GM13977 (cell line): ENCODE data around the gene HJURP.

Experiments used
- DNase-seq: peaks from one replicate; pipeline ENCODE4 v3.0.0; 2012; ENCODE audit warnings: low spot score
- in situ Hi-C: fragments of 300-500 bp; cut with MboI; formaldehyde crosslinking; loops from one replicate; pipeline ENCODE4 v1.12.0; 2022; ENCODE audit warnings: low sequenced_read_pairs, low pct_unique_long_range_greater_than_20kb, mixed read lengths, inconsistent platforms; ENCODE audit not compliant: unreplicated experiment
- TF ChIP-seq, protein P1 (sequence below): IDR thresholded peaks from 2 replicates; pipeline ENCODE4 v1.5.1; 2012; ENCODE audit warnings: mild to moderate bottlenecking, control low read depth; ENCODE audit not compliant: insufficient read depth; ENCODE audit errors: extremely low read depth, missing control alignments

HJURP gene

DNA sequence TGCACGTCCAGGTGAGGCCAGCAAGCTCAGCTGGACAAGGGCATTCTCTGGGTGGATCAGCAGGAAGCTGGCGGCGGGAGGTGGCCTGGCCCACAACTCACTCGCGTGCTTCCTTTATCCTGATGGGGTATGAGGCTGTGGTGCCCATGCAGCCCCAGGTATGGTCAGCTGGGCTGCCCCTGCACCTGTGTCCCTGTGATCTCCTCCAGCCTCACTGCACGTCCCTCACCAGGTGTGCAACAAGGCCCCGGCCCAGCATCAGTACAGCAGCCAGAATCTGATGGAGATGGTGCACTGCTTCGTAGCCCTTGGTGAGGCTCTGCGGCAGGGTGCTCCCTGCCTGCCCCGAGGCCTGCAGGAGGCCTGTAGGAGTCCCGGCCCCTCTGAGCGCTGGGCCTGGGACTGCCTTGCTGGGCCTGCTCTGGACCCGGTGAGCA, 58.6 kb downstream of the HJURP start:
- in situ Hi-C loops, result no loop called here
- TF ChIP-seq, protein P1, sequence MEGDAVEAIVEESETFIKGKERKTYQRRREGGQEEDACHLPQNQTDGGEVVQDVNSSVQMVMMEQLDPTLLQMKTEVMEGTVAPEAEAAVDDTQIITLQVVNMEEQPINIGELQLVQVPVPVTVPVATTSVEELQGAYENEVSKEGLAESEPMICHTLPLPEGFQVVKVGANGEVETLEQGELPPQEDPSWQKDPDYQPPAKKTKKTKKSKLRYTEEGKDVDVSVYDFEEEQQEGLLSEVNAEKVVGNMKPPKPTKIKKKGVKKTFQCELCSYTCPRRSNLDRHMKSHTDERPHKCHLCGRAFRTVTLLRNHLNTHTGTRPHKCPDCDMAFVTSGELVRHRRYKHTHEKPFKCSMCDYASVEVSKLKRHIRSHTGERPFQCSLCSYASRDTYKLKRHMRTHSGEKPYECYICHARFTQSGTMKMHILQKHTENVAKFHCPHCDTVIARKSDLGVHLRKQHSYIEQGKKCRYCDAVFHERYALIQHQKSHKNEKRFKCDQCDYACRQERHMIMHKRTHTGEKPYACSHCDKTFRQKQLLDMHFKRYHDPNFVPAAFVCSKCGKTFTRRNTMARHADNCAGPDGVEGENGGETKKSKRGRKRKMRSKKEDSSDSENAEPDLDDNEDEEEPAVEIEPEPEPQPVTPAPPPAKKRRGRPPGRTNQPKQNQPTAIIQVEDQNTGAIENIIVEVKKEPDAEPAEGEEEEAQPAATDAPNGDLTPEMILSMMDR, result no peak
- no peak for DNase-seq

DNA sequence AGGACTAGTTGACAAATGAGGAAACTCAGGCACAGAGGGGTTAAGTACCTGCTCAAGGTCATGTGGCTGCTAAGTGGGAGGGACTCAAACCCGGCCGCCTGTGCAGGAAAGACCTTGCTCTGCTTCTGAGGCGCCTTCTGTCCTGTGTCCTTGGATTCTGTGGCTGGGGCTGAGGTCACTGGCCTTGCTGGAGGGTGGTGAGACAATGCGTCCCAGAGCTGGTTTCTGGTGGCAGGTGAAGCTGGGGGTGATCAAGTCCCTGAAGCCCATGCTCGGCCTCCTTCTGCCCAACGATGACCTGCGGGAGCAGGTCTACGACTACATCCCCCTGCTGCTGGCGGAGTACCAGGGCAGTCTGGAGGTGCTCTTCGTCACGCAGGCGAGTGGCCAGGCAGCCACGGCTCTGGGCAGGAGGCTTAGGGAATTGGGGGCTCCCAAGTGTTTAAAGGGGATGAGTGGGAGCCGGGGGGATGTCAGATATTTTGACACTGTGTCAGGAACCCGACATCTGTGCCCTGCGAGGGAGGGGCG, 60.1 kb downstream of the HJURP start:
- no peak for DNase-seq
- TF ChIP-seq, protein P1, result no peak
- in situ Hi-C loops, result no loop called here

DNA sequence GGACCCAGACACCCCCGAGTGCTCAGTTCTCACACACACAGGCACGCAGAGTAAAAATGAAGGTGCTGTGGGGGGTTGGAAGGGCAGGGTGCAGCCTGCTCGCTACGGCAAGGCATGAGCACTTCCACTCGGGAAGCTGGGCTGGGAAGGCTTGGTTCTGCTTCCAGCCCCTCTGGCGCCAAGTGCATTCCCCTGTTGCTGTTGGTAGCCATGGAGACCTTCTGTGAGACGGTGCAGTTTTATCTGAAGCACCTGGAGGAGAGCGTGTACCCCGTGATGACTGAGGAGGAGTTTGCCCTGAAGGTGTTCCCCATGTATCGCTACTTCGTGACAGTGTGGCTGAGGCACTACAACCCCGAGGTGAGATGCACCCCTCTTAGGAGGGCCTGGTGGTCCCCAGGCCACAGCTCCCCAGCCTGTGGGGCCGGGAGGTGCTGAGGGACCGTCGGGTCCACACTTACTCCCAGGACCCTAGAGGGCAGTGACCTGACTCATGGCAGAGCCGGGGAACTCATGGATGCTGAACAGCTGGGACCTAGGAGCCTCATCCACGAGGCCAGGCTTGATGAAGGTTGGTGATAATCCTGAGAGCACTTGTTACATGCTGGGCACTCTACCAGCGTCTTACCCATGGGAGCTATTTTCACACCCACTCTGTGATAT, 60.7 kb downstream of the HJURP start:
- TF ChIP-seq, protein P1, result no peak
- in situ Hi-C loops, result no loop called here
- DNase-seq, result no peak

DNA sequence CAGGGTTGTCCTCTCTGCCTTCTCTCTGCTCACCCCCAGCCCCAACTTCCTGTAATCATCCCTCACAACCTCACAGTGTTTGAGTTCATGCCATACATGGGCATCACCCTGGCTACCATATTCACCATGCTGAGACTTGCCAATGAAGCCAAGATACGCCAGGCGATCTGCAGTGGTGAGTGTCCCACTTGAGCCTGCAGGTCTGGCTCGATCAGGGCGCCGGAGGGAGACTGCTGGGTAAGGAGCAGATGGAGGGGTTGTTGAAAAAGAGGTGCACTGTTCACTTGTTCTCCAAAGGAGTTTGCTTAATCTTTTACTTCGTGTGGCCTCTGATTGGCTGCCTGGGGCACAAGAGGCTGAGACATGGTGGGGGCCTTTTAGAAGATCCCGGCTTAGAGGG, 61.6 kb downstream of the HJURP start:
- DNase-seq, result no peak
- TF ChIP-seq, protein P1, result no peak
- in situ Hi-C loops, result no loop called here

DNA sequence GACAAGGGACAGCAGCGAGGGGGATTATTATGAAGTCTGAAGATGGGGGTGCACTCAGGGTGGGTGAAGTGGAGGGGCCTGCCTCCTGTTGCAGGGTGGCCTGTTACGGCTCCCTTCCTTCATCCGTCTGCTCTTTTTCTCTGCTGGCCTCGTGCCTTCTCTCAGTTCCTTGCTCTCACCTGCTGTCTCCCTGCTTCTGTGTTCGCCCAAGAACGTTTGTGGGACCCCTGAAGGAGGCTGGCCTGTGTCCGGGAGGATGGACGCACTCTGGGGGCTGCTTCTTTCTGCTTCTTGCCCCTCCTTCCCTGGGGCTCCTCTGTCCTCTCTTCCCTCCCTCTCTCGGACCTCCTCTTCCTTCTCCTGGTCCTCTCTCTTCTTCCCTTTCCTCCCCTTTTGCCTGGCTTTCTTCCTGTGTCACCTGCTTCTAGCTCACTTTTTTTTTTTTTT, 62.4 kb downstream of the HJURP start:
- in situ Hi-C loops, result no loop called here
- no peak for DNase-seq
- TF ChIP-seq, protein P1, result no peak

DNA sequence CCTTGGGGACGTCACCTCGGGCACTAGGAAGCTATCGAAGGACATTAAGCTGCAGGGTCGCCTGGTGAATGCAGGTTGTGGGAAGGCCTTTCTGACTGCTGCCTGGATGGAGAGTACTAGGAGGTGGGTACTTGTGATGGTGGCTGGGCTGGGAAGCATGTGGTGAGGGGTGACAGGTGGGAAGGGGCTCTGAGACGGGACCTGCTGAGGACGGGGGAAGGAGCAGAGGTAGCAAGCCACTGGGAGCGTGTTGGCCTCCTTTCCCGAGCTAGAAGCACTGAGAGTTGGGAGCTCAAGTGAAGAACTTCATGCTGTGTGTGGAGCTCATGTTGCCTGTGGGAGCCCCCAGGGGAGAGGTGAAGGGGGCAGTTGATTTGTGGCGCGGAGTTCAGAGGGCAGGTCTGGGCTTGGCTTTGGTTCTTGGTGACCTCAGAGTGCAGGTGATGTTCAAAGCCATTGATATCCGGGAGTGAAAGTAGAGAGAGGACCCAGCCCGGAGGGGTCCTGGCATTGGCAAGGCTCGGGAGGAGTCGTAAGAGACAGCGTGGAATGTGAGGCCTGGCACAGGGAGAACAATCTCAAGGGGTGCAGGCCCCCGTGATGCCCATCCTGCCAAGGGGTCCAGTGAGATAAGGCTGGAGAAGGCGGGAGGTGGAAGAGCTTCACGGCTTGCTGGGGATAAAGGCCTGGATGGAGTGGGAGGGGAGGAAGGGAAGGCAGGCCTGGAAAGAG, 63.0 kb downstream of the HJURP start:
- TF ChIP-seq, protein P1, result no peak
- in situ Hi-C loops, result no loop called here
- no peak for DNase-seq
